GM21529 (cell line): Measurements from ENCODE around the gene MPP3.

ENCODE experiments used
- ATAC-seq: cut with Tn5 transposase; IDR thresholded peaks from one replicate; pipeline ENCODE4 v1.9.1; 2021; ENCODE audit not compliant: unreplicated experiment

The MPP3 gene

DNA sequence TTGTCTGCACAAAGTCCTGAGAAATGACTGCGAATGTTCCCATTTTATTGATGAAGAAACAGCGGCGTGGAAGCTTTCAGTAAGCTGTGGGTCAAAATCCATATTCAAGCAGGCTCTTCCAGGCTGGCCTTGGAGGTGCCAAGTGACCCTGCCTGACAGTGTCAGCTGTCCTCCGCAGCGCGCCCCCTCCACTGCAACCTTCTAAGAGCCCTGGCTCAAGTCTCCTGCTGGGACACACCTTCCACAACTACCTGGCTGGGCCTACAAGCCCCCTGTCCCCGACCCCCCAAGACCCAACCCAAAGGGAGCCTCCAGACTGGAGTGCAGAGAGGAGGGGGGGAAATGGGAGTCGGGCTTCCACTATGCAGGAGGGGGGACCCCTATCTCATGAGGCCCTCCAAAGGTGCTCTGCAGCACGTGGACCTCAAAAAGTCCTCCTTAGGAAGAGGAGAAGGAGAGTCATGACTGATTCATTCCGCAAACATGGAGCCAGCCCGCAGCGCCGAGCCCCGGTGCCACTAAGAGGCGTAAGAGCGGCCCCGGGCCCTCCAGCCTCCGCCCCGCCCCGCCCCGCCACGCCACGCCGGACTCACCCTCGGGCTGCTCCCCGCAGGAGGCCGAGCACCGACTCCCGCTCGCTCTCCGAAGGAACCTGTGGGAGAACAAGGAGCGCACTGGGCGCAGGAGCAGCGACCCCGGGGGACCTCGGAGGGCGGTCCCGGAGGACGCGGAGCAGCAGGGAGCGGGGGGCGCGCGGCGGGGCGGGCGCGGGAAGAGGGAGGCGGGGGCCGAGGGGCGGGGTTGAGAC, 574 bp downstream of the MPP3 start:
- no peak for ATAC-seq

DNA sequence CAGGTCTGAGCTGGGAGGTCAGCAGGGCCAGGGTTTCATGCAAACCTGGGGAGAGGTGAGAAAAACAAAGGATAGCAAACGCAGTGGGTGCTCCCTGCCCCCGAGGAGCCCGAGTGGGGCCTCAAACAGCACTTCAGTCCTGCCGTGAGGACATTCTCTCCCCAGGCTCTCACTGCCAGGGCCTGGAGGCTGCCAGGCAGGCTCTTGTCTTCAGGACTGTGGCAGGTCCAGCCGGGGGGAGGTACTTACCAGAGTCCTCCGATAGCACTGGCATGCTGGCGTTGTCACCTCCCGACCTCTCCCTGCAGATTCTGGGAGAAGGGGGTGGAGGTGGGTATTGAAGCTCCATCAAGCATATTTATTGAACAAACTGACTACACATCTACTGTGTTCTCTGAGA, 1.3 kb downstream of the MPP3 start:
- ATAC-seq = no peak

DNA sequence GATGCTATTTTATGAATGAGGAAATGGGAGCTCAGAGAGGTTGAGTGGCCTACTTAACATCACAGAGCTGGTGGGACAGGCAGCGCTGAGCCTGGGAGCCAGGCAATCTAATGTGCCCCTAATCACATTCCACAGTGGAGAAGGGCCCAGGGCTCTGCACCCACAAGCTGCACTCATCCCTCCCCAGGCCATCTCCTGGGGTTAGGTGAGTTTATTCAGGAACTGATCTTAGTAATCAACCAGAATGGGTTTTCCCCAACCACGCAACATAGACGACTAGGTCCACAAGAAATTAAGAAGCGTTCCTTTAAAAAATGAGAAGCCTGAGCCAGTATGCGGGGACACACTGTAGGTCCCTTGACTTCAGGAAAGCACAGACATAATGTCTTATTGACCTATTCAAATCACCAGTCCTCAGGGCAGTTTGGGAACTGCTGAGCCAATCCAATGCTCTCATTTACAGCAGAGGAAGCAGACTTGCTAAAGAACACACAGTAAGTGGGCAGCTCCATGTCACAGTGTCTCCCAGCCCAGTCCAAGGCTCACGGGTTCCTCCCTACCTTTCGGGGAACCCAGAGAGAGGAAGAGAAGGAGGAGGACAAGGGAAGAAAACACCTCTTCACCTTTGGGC, 2.3 kb downstream of the MPP3 start:
- no peak for ATAC-seq

DNA sequence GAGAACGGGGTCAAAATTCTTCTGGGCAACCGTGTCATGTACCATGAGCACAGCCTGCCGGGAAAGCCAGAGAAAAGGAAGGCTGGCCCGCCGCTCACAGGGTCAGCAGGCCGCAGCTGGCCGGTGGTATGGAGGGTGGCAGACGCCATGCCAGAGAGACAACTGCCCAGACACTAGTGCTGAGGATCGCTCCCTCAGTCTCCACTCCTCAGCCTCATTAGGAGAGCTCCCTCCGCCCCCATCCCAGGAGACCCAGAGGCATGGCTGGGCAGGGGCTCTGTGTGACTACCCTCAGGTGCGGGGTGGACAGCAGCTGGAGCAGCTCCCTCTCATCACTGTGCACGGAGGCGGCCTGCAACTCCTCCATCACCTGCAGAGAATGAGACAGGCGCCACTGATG, 3.2 kb downstream of the MPP3 start:
- ATAC-seq = no peak

DNA sequence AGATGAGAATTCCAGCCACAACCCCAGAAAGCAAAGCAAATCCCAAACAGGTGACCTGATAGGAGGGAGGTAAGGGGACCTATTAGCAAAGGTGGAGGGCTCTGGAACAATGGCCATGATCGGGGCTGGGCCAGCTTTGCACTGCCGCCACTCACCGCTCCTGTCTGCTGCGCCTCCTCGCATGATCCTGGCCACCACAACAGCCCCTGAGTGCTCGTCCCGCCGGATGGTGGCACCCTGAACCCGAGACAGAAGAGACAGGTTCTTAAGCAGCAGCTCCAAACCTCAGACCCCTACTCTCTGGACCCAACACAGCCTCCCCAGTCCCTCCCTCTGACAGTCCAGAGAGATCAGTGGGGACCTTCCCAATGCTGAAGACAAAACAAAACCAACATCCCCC, 5.3 kb downstream of the MPP3 start:
- no peak for ATAC-seq

DNA sequence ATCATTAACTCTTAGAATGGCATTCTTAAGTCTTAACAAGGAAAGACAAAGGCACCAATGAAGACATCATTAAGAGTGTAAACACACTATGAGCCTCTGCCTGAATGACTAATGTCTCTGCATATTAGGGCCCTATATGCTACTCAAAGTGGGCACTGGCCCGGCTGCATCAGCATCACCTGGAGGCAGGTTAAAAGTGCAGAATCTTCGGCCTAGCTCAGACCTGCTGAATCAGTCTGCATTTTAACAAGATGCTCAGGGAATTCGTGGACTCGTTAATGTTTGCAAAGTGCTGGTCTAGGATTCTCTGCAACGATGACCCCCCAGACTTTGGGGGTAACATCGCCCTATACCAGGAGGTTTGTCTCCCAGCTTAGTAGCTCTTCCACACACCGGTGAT, 6.7 kb downstream of the MPP3 start:
- no peak for ATAC-seq

DNA sequence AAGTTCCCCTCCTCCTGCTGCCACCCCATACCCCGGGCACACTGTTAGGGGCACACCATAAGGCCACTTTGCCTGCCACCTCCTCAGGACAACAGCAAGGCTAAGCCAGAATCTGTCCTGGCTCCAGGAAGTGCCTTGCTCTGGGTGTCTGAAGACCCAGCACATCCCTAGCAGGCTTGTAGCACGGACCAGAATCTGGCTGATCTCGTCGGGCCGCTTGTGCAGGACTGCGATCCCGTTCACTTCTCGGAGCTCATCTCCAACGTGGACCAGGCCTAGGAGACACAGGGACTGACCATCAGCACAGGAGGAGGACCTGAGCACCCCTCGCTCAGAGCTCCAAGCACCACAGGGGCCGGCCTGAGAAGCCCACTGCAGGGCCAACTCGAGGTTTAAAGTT, 7.4 kb downstream of the MPP3 start:
- no peak for ATAC-seq

DNA sequence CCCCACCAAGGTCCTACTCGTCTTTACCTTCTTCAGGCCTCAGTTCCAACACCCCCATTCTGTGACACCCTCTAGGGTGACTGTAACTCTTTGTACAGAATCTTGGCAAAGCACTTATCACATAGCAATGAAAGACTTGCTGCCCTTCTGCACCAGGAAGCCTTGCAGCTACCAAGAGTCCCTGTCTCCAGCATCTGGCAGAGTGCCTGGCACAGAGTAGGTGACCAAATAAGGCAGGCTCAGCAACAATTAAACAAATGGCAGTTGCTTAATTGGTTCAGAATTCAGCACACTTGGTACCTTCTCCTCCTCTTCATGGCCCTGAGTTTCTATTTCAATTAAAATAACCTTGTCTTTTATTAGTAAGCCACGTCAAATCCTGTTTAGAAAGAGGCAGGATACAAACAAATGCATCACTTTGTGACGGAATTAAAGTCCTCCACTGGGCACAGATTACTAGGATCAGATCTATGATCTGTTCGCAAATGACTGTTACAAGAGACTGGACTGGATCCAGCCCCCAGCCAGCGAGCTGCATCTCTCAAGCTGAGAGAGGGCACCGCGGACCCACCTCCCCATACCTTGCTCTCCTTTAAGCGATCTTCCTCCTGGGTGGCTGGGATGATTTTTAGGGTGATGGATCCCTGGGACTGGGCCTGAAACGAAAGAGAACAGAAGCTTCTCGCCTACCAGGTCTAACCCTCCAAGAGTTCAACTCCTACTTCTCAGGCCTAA, 9.4 kb downstream of the MPP3 start:
- ATAC-seq = no peak

DNA sequence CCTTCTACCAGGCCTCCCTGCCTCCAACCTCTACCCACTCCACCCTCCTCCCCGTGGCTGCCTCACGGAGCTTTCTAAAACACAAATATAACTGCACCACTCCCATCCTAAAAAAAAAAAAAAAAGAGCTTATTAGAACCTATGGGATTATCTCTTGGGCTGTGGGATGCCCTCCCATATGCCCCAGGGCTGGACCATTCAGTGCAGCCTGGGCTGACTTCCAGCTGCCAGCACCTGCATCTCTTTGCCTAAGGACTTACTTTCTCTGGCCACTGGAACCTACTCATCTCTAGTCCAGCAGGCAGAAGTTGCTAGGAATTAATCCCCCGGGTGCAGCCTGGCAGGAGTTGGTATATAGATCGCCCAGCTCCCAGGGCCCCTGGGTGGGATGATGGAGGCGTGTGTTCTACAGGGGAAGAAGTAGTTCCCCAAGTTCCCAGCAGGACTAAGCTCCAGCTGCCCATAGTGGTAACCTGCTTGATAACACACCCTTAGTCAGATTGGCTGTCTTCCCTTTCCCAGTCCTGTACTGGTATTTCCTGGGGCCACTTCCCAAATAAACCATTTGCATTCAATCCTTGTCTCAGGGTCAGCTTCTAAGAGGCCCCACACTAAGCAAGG, 10.3 kb downstream of the MPP3 start:
- no peak for ATAC-seq

DNA sequence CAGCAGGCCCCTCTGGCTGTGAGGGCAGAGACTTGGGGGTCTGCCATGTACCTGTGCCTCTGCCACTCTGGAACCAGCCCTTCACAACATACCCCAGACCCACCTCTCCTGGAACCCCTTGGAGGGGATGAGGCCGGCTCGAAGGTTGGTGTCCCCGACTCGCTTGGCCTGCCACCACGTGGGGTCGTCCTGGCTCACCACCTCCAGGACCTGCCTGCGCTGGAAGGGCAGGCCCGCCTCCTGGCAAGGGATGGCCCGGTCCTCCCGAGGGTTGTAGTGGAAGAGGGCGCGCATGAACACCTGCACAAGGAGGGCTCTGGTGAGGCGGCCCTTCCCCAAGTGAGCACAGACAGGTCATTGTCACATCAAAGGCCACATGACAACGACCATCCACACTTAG, 12.2 kb downstream of the MPP3 start:
- ATAC-seq = no peak

DNA sequence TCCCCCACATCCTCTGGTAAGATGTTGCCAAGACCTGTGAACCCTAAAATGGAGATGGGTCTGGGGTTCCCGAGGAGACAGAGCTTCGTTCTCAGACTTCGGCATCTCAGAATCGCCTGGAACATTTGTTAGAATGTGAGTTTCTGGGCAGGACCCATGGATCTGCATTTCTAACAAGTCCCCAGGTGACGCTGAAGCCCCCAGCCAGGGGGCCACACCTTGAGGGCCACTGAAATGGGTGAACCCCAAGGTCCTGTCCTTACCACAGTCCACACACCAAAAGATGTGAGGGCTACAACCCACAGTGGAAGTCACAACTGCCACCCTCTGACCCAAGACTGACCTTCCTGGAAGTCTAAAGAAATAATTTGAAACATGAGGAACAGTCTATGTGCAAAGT, 14.0 kb downstream of the MPP3 start:
- no peak for ATAC-seq

DNA sequence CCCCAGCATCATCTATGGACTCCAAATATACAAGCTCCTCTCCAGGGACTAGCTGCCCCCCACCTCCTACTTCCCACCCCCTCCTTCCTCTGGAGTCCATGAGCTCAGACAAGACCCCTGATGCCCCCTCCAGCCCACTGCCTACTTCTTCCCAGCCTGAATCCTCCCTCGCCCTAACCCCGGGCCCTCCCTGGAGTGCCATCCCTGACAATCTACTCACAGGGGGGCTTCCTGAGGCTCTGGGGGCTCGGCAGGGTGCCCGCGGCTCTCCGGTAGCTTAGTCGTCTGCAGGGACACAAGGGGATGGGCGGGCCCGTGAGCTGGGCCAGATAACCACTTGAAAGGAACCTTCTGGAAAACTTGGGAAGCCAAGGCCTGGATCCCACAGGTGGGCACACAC, 15.1 kb downstream of the MPP3 start:
- ATAC-seq = no peak

DNA sequence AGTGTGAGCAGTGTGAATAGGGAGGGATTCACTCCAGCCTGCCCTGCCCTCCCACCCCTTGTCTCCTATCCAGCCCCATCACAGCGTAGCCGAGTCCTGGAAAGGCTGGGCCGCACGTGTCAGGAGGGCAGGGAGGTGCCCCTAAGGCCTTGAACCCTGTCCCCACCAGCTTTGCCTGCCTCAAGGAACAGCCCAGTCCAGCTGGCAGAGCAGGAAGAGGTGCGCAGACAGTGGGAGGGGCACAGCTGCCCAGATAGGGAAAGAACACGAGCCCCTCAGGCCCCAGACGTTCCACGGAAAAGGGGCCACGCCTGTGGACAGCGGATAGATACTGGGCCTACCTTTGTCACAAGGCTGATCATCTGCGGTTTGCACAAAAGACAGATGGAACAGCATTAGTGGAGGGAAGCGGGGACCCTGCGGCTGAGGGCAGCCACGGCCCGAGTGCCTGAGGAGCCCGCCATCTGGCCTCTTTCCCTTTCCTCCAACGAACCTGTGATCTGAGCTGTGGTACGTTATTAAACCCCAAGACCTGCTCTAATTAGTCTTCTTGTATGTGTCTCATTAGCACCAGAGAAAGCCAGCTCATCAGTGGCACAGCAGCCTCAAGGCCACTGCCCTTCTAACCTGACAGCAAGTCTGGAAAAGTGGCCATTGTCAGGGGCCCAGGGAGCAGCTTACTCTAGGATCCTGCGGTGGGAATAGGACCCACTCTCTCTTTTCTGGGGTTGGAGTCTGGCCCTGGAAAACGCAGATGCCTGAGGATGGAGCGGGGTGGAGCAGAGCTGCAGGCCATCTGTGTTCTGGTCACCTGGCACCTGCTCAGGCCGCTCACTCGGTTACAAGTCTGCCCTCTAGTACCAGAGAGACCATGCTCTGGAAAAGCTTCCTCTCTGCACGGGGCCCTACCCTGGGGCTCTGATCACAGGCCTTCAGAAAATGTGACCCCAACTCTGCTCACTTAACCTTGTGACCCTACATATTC, 16.3 kb downstream of the MPP3 start:
- ATAC-seq = no peak

DNA sequence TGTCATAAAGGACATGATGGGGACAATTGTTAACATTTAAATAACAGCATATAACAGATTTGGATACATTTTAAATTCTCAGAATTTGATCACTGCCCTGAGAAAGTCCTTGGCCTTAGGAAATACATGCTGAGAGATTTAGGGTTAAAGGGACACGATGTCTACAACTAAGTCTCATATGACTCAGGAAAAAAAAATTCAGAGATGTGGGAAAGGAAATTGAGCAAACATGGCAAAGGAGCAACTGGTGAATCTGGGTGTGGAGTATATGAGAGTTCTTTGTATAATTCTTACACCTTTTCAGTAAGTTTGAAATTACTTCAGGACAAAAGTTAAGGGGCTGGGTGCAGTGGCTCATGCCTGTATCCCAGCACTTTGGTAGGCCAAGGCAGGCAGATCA, 18.2 kb downstream of the MPP3 start:
- no peak for ATAC-seq

DNA sequence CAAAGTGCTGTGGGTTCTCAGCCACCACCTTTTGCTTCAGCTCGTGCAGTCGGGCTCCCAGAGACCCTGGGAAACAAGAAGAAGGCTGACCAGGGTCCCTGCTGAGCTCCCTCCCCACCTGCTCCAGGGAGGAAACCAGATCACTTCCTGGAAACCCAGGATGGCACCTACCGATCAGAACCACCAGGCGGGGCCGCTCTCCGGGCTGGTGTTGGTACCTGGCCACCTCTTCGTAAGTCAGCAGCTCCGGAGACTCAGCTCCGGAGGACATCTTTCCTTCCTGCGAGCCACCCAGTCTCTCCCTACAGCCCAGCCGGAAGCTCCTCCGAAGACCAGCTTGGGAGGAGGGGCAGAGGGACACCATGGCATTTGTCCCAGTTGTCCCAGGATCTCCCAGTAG, 18.9 kb downstream of the MPP3 start:
- no peak for ATAC-seq

DNA sequence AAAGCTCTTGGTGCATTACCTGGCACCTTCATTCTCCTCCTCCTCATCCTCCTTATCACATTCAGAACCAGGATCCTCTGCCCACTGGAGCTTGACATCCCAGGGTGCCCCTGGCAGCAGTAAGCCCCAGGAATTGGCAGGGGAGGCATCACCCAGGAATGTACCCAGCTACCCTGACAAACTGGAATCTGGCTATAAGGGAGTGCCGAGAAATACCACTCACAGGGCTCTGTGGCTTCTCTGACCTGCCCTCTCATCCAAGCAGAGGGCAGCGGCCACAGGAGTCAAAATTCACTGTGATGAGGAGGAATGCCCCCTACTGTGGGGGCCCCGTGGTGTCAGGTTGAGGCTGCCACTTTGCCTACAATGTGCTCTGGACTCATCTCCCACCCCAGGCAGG, 19.6 kb downstream of the MPP3 start:
- ATAC-seq = no peak

DNA sequence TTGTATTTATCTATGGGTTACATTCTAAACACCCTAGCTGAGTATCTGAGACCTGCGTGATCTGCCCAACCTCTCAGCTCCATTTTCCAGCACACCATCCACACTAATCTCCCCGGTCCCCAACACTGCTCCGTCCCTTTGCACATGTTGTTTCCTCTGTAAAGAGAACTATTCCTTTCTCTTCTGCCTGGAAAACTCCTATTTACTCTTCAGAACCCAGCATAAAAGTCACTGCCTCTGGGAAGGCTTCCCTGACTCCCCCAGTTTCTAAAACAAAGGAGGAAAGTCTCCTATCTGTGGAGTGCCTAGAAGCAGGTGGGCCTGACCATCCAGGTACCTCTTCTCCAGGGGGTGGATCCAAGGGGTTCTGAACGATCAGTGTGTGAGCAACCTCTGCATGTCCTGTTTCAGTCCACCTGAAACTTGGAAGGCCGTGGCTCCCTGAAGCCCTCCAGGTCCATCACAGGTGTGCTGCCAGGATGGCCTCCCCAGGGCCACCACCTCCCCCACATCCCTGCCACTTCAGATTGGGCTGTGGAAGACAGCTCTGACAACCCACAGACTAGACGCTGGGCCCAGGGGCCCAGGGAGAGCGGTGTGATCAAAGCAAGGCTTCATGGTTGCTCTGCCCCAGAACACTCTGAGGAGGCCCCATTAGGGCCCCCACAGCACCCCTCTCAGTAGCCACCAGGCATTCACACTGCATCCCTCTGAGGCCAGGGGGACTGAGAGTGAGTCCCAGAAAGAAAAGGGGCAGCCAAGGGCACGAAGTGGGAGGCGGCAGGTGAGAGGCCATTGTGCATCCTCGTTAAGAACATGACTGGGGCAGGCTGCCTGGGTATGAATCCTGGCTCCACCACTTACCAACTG, 20.3 kb downstream of the MPP3 start:
- ATAC-seq = no peak

DNA sequence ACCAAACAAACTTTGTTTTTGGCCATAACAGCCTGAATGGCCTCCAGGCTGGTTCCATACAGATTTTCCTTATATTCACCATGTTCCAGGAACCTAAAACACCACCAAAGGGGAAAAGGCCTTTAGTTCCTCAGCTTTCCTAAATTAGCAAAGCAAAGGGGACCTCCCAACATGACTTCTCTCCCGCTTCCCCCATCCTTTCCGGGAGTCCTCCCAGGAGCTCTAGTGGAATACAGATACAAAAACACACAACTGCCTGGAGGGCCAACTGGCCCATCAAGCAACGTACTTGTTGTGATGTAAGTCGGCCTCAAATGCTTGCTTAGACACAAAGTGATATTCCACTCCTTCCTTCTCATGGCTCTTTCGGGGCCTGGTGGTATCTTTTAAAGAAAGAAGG, 22.1 kb downstream of the MPP3 start:
- ATAC-seq = no peak

DNA sequence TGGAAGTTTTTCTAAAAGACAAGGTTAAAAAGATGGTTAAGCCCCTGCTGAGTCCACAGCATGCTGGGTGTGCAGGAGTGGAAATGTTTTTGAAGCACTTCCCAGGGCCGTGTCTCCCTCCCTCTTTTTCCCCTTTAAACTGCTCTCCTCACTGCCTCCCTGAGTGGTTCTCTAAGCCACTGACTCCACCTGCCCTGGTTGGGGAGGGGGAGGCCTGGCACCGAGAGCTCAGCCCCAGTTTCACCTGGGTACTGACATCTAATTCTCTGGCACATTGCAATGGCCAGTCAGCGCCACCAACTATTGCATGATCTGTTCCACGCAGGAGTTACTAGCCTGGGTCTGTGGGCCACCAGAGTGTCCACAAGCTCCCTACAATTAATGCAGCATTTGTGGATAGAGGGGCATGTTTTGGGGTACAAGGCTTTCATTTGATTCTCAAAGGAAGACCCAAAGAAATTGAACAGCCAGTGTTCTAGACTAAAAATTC, 22.7 kb downstream of the MPP3 start:
- no peak for ATAC-seq
